ENCODE data around the gene NUDT21.

NUDT21 gene

DNA sequence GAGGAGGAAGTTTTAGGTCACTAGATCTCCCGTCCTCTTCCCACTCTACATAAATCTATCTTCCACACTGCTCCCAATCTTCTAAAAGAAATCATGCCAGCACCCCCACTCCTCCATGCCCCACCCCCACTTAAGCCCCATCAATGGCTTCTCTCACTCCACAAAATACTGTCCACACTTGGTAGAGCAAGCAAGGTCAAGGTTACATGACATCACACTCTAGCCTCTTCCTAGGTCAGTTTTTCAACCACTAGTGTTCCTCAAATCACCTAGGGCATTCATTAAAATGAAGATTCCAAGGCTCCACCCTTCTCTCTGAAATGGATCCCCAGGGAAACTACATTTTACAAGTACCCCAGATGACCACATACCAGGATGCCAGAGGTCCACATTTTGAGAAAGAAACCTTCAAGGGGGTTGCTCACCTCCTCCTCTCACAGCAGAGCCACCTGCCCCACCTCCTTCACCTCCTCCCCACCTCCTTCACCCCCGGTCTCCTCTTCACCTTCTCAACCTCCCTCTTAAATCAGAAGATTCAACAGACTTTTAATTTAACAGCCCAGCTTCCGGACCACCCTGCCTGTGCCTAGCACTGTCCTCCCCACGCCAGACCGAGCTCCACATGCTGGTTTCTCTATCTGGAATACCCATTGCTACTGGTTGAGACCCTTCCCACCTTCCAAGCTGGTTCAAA is 29.0 kb downstream of the NUDT21 start:
- no peak overlapping the region for H3K4me3 ChIP-seq (ENCODE audit: low read depth in 1 of 5, low read length in 5 of 5)
- no peaks in the 10 kb centered on the region for H3K27me3 ChIP-seq (ENCODE audit: control insufficient read depth in 5 of 5, insufficient read depth in 4 of 5, low read length in 5 of 5)
- H3K36me3 ChIP-seq (ENCODE audit: control insufficient read depth in 5 of 5, insufficient read depth in 5 of 5, low read length in 5 of 5), result no peaks in the 10 kb centered on the region
- H3K4me1 ChIP-seq (ENCODE audit: control insufficient read depth in 5 of 5, insufficient read depth in 5 of 5, low read length in 5 of 5), result peaks cover 0 to 32% (median 26%) of the 10 kb centered on the region in 5 donors
- no peaks in the 10 kb centered on the region for H3K9me3 ChIP-seq (ENCODE audit: control insufficient read depth in 5 of 5, low read length in 5 of 5)
- no peak overlapping the region for H3K9ac ChIP-seq (ENCODE audit: low read length in 5 of 5)
- no peak overlapping the region for H3K27ac ChIP-seq (ENCODE audit: low read depth, low read length)

DNA sequence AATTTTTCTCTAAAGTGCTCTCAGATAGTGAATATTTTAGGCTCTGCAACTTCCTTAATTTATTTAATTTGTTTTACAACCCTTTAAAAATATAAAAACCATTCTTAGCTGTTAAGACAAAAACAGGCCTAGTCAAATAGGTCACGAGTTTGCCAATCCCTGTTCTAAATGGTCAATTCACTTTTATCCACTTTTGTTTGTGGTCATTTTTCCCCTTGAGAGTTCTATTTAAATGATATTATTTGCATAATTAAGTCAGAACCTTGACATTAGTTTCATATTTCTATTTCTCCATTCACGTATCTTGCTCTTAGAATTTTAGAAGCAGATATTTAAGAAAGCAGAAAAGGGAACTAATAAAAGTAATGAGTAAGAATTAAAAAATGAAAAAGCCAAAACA is 29.8 kb downstream of the NUDT21 start:
- H3K9me3 ChIP-seq (ENCODE audit: control insufficient read depth in 5 of 5, low read length in 5 of 5), result no peaks in the 10 kb centered on the region
- H3K27me3 ChIP-seq (ENCODE audit: control insufficient read depth in 5 of 5, insufficient read depth in 4 of 5, low read length in 5 of 5), result no peaks in the 10 kb centered on the region
- peaks cover 0 to 32% (median 26%) of the 10 kb centered on the region in 5 donors for H3K4me1 ChIP-seq (ENCODE audit: control insufficient read depth in 5 of 5, insufficient read depth in 5 of 5, low read length in 5 of 5)
- H3K4me3 ChIP-seq (ENCODE audit: low read depth in 1 of 5, low read length in 5 of 5), result no peak overlapping the region
- no peak overlapping the region for H3K9ac ChIP-seq (ENCODE audit: low read length in 5 of 5)
- H3K36me3 ChIP-seq (ENCODE audit: control insufficient read depth in 5 of 5, insufficient read depth in 5 of 5, low read length in 5 of 5), result no peaks in the 10 kb centered on the region
- no peak overlapping the region for H3K27ac ChIP-seq (ENCODE audit: low read depth, low read length)

DNA sequence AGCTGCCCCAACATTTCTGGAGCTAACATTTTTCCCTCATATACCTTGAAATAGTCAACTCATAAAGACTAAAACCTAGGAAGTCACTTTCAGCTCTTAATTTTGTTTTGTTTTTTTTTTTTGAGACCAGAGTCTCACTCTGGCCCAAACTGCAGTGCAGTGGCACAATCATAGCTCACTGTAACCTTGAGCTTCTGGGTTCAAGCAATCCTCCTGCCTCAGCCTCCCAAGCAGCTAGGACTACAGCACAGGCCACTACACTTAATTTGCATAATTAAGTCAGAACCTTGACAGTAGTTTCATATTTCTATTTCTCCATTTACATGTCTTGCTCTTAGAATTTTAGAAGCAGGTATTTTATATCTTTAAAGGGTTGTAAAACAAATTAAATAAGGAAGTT is 30.5 kb downstream of the NUDT21 start:
- Histone ChIP-seq H3K4me1 (ENCODE audit: control insufficient read depth in 5 of 5, insufficient read depth in 5 of 5, low read length in 5 of 5) (peaks cover 0 to 33% (median 23%) of the 10 kb centered on the region in 5 donors), H3K27me3 (ENCODE audit: control insufficient read depth in 5 of 5, insufficient read depth in 4 of 5, low read length in 5 of 5) (no peaks in the 10 kb centered on the region), H3K9me3 (ENCODE audit: control insufficient read depth in 5 of 5, low read length in 5 of 5) (no peaks in the 10 kb centered on the region), H3K27ac (ENCODE audit: low read depth, low read length) (no peak overlapping the region), H3K36me3 (ENCODE audit: control insufficient read depth in 5 of 5, insufficient read depth in 5 of 5, low read length in 5 of 5) (no peaks in the 10 kb centered on the region), H3K4me3 (ENCODE audit: low read depth in 1 of 5, low read length in 5 of 5) (no peak overlapping the region), H3K9ac (ENCODE audit: low read length in 5 of 5) (no peak overlapping the region)

DNA sequence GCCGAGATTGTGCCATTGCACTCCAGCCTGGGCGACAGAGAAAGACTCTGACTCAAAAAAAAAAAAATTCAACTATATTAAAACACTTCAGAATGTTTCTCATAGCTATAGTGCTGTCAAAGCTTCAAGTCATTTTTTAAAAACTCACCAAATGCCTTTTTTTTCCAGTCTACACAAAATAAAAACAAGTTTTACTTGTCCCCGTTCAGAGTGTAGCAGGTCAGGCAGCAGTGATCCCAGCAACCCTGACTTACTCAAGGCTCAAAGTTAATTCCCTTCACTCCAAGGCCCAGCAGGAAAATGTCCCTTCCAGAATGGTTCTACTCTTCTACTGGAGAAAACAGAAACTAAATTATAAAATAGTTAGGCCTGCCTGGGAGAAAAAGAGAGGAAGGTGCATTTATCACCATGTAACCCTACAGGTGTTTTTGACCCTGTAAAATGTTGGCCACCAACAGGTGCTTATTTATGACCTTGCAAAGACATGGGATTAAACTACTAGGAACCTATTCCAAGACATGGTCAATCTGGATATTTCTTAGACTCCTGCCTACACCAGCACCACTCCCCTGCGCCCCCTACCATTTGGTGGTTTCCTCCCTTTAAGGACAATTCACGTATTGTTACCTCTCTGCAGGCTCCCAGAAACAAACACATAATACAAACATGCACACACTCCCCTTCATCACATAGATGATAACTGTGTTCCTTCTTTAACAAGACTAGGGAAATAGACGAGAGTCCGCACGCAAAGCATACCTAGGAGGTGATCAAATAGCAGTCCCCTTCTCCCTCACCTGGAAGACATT is 31.2 kb downstream of the NUDT21 start:
- H3K27me3 ChIP-seq (ENCODE audit: control insufficient read depth in 5 of 5, insufficient read depth in 4 of 5, low read length in 5 of 5), result no peaks in the 10 kb centered on the region
- H3K27ac ChIP-seq (ENCODE audit: low read depth, low read length), result no peak overlapping the region
- H3K9me3 ChIP-seq (ENCODE audit: control insufficient read depth in 5 of 5, low read length in 5 of 5), result no peaks in the 10 kb centered on the region
- no peaks in the 10 kb centered on the region for H3K36me3 ChIP-seq (ENCODE audit: control insufficient read depth in 5 of 5, insufficient read depth in 5 of 5, low read length in 5 of 5)
- H3K4me3 ChIP-seq (ENCODE audit: low read depth in 1 of 5, low read length in 5 of 5), result no peak overlapping the region
- peaks cover 0 to 32% (median 23%) of the 10 kb centered on the region in 5 donors for H3K4me1 ChIP-seq (ENCODE audit: control insufficient read depth in 5 of 5, insufficient read depth in 5 of 5, low read length in 5 of 5)
- H3K9ac ChIP-seq (ENCODE audit: low read length in 5 of 5), result no peak overlapping the region

DNA sequence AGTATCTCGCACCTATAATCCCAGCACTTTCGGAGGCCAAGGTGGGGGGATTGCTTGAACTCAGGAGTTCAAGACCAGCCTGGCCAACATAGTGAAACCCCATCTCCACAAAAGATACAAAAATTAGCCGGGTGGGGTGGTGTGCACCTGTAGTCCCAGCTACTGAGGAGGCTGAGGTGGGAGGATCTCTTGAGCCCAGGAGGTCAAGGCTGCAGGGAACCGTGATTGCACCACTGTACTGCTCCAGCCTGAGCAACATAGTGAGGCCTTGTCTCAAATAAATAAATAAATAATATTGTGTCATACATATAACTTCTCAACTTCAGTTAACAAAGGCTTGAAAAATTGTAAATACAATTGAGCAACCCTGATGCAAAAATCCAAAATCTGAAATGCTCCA is 34.0 kb downstream of the NUDT21 start:
- Histone ChIP-seq H3K9me3 (ENCODE audit: control insufficient read depth in 5 of 5, low read length in 5 of 5) (no peaks in the 10 kb centered on the region), H3K4me1 (ENCODE audit: control insufficient read depth in 5 of 5, insufficient read depth in 5 of 5, low read length in 5 of 5) (peaks cover 0 to 10% (median 5%) of the 10 kb centered on the region in 5 donors), H3K27ac (ENCODE audit: low read depth, low read length) (no peak overlapping the region), H3K9ac (ENCODE audit: low read length in 5 of 5) (no peak overlapping the region), H3K4me3 (ENCODE audit: low read depth in 1 of 5, low read length in 5 of 5) (no peak overlapping the region), H3K27me3 (ENCODE audit: control insufficient read depth in 5 of 5, insufficient read depth in 4 of 5, low read length in 5 of 5) (no peaks in the 10 kb centered on the region), H3K36me3 (ENCODE audit: control insufficient read depth in 5 of 5, insufficient read depth in 5 of 5, low read length in 5 of 5) (peaks cover 0 to 10% (median 4%) of the 10 kb centered on the region in 5 donors)

DNA sequence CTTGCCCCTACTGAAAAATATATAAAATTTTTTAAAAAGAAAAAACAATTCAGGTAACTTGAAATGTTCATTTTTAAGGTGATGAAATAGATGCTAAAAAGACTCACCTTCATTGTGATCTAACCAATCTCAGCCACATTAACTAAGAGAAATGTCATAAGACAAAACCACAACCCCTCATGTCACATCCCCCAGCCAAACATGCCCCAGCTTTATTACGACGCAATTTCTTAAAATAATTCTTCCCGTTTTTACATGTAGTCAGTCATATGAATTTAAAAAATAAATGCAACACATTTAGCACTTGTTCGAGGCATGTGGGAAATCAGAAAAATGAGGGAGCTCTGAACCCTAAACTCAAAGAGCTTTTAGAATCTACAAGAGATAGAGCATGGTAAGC is 35.3 kb downstream of the NUDT21 start:
- Histone ChIP-seq H3K9ac (ENCODE audit: low read length in 5 of 5) (no peak overlapping the region), H3K27ac (ENCODE audit: low read depth, low read length) (no peak overlapping the region), H3K4me1 (ENCODE audit: control insufficient read depth in 5 of 5, insufficient read depth in 5 of 5, low read length in 5 of 5) (peaks cover 0 to 5% (median 0%) of the 10 kb centered on the region in 5 donors), H3K4me3 (ENCODE audit: low read depth in 1 of 5, low read length in 5 of 5) (no peak overlapping the region), H3K9me3 (ENCODE audit: control insufficient read depth in 5 of 5, low read length in 5 of 5) (no peaks in the 10 kb centered on the region), H3K36me3 (ENCODE audit: control insufficient read depth in 5 of 5, insufficient read depth in 5 of 5, low read length in 5 of 5) (peaks cover 3 to 17% (median 11%) of the 10 kb centered on the region in 5 donors), H3K27me3 (ENCODE audit: control insufficient read depth in 5 of 5, insufficient read depth in 4 of 5, low read length in 5 of 5) (no peaks in the 10 kb centered on the region)

DNA sequence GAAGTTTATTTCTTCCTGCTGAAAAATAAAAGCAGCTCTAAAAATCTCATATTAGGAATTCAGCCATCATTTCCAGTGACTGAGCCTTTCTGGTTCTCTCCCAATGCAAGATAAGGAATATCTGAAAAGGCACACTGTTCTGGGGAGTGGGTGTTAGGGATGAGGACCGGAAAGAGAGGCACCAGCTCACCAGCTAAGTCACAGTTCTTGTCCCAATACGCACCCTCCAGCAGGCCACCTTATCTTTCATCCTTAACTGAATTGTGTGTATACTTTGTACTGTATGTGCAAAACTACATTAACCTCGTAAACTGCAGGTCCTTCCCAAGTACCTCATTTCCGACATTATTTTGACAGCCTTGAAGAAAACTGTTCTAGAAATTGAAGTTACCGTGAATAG is 36.8 kb downstream of the NUDT21 start:
- Histone ChIP-seq H3K27me3 (ENCODE audit: control insufficient read depth in 5 of 5, insufficient read depth in 4 of 5, low read length in 5 of 5) (no peaks in the 10 kb centered on the region), H3K36me3 (ENCODE audit: control insufficient read depth in 5 of 5, insufficient read depth in 5 of 5, low read length in 5 of 5) (peaks cover 8 to 17% (median 11%) of the 10 kb centered on the region in 5 donors), H3K27ac (ENCODE audit: low read depth, low read length) (no peak overlapping the region), H3K4me3 (ENCODE audit: low read depth in 1 of 5, low read length in 5 of 5) (no peak overlapping the region), H3K4me1 (ENCODE audit: control insufficient read depth in 5 of 5, insufficient read depth in 5 of 5, low read length in 5 of 5) (peaks cover 0 to 5% (median 0%) of the 10 kb centered on the region in 5 donors), H3K9me3 (ENCODE audit: control insufficient read depth in 5 of 5, low read length in 5 of 5) (no peaks in the 10 kb centered on the region), H3K9ac (ENCODE audit: low read length in 5 of 5) (no peak overlapping the region)

DNA sequence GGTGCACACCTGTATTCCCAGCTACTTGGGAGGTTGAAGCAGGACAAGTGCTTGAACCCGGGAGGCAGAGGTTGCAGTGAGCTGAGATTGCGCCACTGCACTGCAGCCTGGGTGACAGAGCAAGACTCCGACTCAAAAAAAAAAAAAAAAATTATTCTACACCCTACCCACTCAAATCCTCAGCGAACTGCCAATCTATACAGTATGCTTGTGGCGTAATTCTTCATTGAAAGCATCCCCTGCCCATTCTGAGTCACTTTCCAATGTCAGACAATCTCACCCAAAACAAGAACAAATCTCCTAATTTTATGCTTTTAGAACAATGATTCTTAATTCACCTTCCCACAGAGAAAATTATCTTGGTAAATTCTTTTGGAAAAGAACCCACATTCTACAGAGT is 37.8 kb downstream of the NUDT21 start:
- Histone ChIP-seq H3K9ac (ENCODE audit: low read length in 5 of 5) (no peak overlapping the region), H3K4me1 (ENCODE audit: control insufficient read depth in 5 of 5, insufficient read depth in 5 of 5, low read length in 5 of 5) (peaks cover 0 to 7% (median 4%) of the 10 kb centered on the region in 5 donors), H3K36me3 (ENCODE audit: control insufficient read depth in 5 of 5, insufficient read depth in 5 of 5, low read length in 5 of 5) (peaks cover 13 to 27% (median 20%) of the 10 kb centered on the region in 5 donors), H3K9me3 (ENCODE audit: control insufficient read depth in 5 of 5, low read length in 5 of 5) (no peaks in the 10 kb centered on the region), H3K4me3 (ENCODE audit: low read depth in 1 of 5, low read length in 5 of 5) (no peak overlapping the region), H3K27me3 (ENCODE audit: control insufficient read depth in 5 of 5, insufficient read depth in 4 of 5, low read length in 5 of 5) (no peaks in the 10 kb centered on the region), H3K27ac (ENCODE audit: low read depth, low read length) (no peak overlapping the region)

DNA sequence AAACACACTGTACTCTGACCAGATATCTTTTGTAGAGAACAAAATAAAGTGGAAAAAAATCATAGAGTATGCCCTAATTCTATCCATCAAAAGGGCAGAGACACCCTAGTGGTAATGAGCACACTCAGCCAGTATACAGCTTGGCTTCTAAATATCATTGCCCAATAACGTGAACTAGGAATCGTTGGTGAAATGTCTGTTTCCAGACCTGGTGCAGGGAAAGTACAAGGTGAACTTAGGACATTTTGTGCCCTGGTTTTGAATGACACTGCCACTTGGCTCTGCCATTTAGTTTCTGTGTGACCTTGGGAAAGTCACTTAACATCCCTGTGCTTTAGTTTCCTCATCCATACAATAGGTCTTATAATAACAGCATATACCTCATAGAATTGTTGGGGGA is 39.5 kb downstream of the NUDT21 start:
- H3K9me3 ChIP-seq (ENCODE audit: control insufficient read depth in 5 of 5, low read length in 5 of 5), result no peaks in the 10 kb centered on the region
- no peak overlapping the region for H3K9ac ChIP-seq (ENCODE audit: low read length in 5 of 5)
- no peak overlapping the region for H3K4me3 ChIP-seq (ENCODE audit: low read depth in 1 of 5, low read length in 5 of 5)
- peaks cover 0 to 7% (median 4%) of the 10 kb centered on the region in 5 donors for H3K4me1 ChIP-seq (ENCODE audit: control insufficient read depth in 5 of 5, insufficient read depth in 5 of 5, low read length in 5 of 5)
- peaks cover 19 to 35% (median 31%) of the 10 kb centered on the region in 5 donors for H3K36me3 ChIP-seq (ENCODE audit: control insufficient read depth in 5 of 5, insufficient read depth in 5 of 5, low read length in 5 of 5)
- no peaks in the 10 kb centered on the region for H3K27me3 ChIP-seq (ENCODE audit: control insufficient read depth in 5 of 5, insufficient read depth in 4 of 5, low read length in 5 of 5)
- H3K27ac ChIP-seq (ENCODE audit: low read depth, low read length), result no peak overlapping the region

DNA sequence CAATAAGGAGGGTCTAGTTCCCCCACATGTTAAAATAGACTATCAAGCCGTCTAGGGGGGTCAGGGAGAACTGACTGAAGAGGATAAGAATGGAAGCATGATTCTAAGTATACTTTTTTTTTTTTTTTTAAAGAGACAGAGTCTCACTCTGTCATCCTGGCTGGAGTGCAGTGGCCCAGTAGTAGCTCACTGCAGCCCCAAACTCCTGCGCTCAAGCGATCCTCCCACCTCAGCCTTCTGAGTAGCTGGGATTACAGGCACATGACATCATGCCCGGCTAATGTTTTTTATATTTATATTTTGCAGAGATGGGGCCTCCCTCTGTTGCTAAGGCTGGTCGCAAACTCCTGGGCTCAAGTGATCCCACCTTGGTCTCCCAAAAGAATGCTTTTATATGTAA is 40.0 kb downstream of the NUDT21 start:
- Histone ChIP-seq H3K27ac (ENCODE audit: low read depth, low read length) (no peak overlapping the region), H3K9me3 (ENCODE audit: control insufficient read depth in 5 of 5, low read length in 5 of 5) (no peaks in the 10 kb centered on the region), H3K36me3 (ENCODE audit: control insufficient read depth in 5 of 5, insufficient read depth in 5 of 5, low read length in 5 of 5) (peaks cover 19 to 35% (median 31%) of the 10 kb centered on the region in 5 donors), H3K27me3 (ENCODE audit: control insufficient read depth in 5 of 5, insufficient read depth in 4 of 5, low read length in 5 of 5) (no peaks in the 10 kb centered on the region), H3K4me1 (ENCODE audit: control insufficient read depth in 5 of 5, insufficient read depth in 5 of 5, low read length in 5 of 5) (peaks cover 0 to 7% (median 4%) of the 10 kb centered on the region in 5 donors), H3K4me3 (ENCODE audit: low read depth in 1 of 5, low read length in 5 of 5) (no peak overlapping the region), H3K9ac (ENCODE audit: low read length in 5 of 5) (no peak overlapping the region)
